HG02970 (cell line): ENCODE results near the gene UBL4B.

Source experiments
- ATAC-seq: cut with Tn5 transposase; IDR thresholded peaks from one replicate; pipeline ENCODE4 v1.9.1; 2021; ENCODE audit warnings: mild to moderate bottlenecking, moderate library complexity, moderate number of reproducible peaks; ENCODE audit not compliant: unreplicated experiment, low FRiP score

Gene UBL4B

GRCh38 chr1:110151175-110151669 lies 39.0 kb downstream of the UBL4B start:
- ATAC-seq, result no peak

DNA sequence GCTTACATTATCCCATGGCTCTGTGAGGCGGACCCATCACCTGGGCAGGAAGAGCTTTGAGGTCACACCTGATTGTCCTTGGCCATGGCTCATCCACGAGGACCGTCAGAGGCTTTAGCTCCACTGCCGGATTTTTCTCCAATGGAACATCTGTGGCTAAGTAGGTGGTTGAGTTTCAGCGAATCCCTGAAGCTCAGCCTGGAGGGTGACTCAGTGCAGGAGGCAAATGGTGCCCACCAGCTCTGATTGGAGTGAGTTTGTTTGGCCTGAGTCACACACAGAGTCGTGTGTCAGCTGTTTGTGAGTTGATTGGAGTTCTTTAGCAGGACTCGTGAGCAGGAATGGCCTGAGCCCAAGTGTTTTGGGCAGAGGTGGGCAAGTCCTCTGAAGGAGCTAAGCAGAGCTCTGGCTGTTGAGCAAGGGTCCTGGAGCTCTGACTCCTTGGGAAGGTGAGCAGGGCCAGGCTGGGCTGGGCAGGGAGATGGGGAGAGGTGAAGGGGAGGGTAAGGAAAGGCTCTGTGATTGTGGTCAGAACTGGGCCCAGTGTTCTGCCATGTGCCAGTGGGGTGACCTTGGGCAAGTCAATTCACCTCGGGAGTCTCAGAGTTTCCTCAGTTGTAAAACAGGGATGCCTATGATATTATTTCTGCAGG lies 40.0 kb downstream of the UBL4B start:
- no peak for ATAC-seq

GRCh38 chr1:110153407-110153950 lies 41.2 kb downstream of the UBL4B start:
- ATAC-seq, result no peak

GRCh38 chr1:110155878-110156522 lies 43.8 kb downstream of the UBL4B start:
- no peak for ATAC-seq

- ATAC-seq, result no peak
Measured at GRCh38 chr1:110158261-110158660, 46.0 kb downstream of the UBL4B start.

GRCh38 chr1:110159168-110159567 lies 46.9 kb downstream of the UBL4B start:
- ATAC-seq, result no peak

DNA sequence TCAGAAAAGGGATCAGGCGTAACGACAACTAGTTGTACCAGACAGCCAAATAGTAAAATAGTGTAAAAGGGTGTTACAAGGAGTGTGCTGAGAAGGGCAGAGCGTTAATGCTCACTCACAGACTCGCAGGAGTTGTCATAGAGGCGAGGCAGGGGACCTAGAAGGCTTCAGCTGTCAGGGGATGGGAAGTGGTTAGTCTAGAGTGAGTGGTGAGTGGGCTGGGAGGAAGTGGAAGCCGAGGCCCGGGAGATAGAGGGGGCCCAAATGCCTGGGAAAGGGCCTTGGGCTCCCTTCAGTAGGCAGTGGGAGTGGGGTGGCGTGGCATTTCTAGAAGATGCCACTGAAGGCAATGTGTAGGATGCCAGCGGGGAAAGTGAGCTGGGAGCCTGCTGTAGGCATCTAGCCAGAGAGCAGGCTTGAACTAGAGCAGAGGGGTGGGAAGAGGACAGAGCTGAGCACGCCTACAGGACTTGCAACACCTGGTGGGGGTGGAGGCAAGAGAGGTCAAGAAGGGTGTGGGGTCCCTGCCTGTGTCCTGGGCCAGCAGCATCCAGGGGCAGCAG lies 48.4 kb downstream of the UBL4B start:
- ATAC-seq, result no peak

GRCh38 chr1:110161165-110161564 lies 48.9 kb downstream of the UBL4B start:
- ATAC-seq, result no peak

GRCh38 chr1:110161849-110162248 lies 49.6 kb downstream of the UBL4B start:
- no peak for ATAC-seq
